GM12878 (cell line): ENCODE measurements around the gene RBMS3.

Source experiments
- CBX3 ChIP-seq: fragments of 200-600 bp; sonication (generic); IDR thresholded peaks from 2 replicates; pipeline ENCODE4 v1.6.1; 2016; ENCODE audit warnings: low read depth, borderline replicate concordance
- CTCF ChIP-seq, 3 experiments: IDR thresholded peaks in 2 of 3; conservative IDR thresholded peaks in 1 of 3; 2 replicates each; pipeline ENCODE4 v1.5.1; 2011; ENCODE audit warnings: low read depth in 3 of 3, low read length in 3 of 3, mild to moderate bottlenecking in 3 of 3, control low read depth in 2 of 3, moderate library complexity in 2 of 3, inconsistent platforms in 1 of 3, mixed read lengths in 1 of 3; ENCODE audit not compliant: control insufficient read depth in 2 of 3, insufficient read depth in 1 of 3; ENCODE audit errors: extremely low read depth in 1 of 3
- EED ChIP-seq: sonication (generic); IDR thresholded peaks from 2 replicates; pipeline ENCODE4 v1.6.1; 2016; ENCODE audit warnings: antibody characterized with exemption, low read depth
- EZH2 ChIP-seq: IDR thresholded peaks from 2 replicates; pipeline ENCODE4 v1.6.1; 2012; ENCODE audit warnings: low read depth, mild to moderate bottlenecking, control low read depth, inconsistent platforms, low read length, borderline replicate concordance; ENCODE audit not compliant: control insufficient read depth
- JUND ChIP-seq: IDR thresholded peaks from 2 replicates; pipeline ENCODE4 v1.6.1; 2012; ENCODE audit warnings: low read depth, mild to moderate bottlenecking, low read length, improper control_type of control experiment, moderate library complexity
- MXI1 ChIP-seq: fragments of 150-350 bp; IDR thresholded peaks from 2 replicates; pipeline ENCODE4 v1.6.1; 2011; ENCODE audit warnings: low read depth, mild to moderate bottlenecking, inconsistent platforms, low read length, improper control_type of control experiment
- NFYB ChIP-seq: IDR thresholded peaks from 2 replicates; pipeline ENCODE4 v1.6.1; 2011; ENCODE audit warnings: low read depth, mild to moderate bottlenecking, low read length, improper control_type of control experiment, moderate library complexity; ENCODE audit not compliant: insufficient read depth
- NKRF ChIP-seq: fragments of 450-650 bp; conservative IDR thresholded peaks from 2 replicates; pipeline ENCODE4 v1.6.1; 2017; ENCODE audit warnings: mild to moderate bottlenecking, moderate library complexity
- PBX3 ChIP-seq: IDR thresholded peaks from 2 replicates; pipeline ENCODE4 v1.6.1; 2011; ENCODE audit warnings: mild to moderate bottlenecking, low read depth, low read length, moderate library complexity; ENCODE audit not compliant: insufficient replicate concordance
- SUPT20H ChIP-seq: IDR thresholded peaks from 2 replicates; pipeline ENCODE4 v1.6.1; 2011; ENCODE audit warnings: low read depth, mild to moderate bottlenecking, low read length, moderate library complexity, borderline replicate concordance; ENCODE audit not compliant: control insufficient read depth
- TCF12 ChIP-seq: IDR thresholded peaks from 2 replicates; pipeline ENCODE4 v1.6.1; 2011; ENCODE audit warnings: low read depth, mild to moderate bottlenecking, low read length
- TCF7 ChIP-seq: IDR thresholded peaks from 2 replicates; pipeline ENCODE4 v1.6.1; 2014; ENCODE audit warnings: antibody characterized with exemption, borderline replicate concordance
- USF2 ChIP-seq: IDR thresholded peaks from 2 replicates; pipeline ENCODE4 v1.6.1; 2011; ENCODE audit warnings: low read depth, low read length, improper control_type of control experiment, borderline replicate concordance

GRCh38 chr3:29520764-29521163 lies 239.9 kb downstream of the RBMS3 start:
- TF ChIP-seq CTCF (IDR thresholded peaks at IDR 0.05 in 2 of 3, conservative IDR thresholded peaks at IDR 0.05 in 1 of 3; ENCODE audit: control insufficient read depth in 2 of 3, extremely low read depth in 1 of 3, insufficient read depth in 1 of 3, low read depth in 3 of 3, low read length in 3 of 3) (no peak), EZH2 (no peak), CBX3 (no peak), JUND (no peak), TCF12 (no peak), PBX3 (no peak), MXI1 (no peak), USF2 (no peak), TCF7 (no peak), SUPT20H (no peak), NKRF (no peak), EED (no peak), NFYB (no peak)
